Uterus (tissue), 4 donors: ENCODE measurements around the gene ITSN1. TPM values are rescaled to one million over a fixed set of nuclear protein-coding genes. Genes with fewer than 3 reads are reported as not detected.

Experiments used
- DNase-seq, 2 donors: peaks; one replicate each; pipeline ENCODE4 v3.0.0-alpha.2; 2019 to 2020
- H3K27ac ChIP-seq, 2 donors: fragments of 200-600 bp; sonication (generic); 1 replicate in 1 of 2; 2 replicates in 1 of 2; pipeline ENCODE4 v1.5.1; 2016 to 2018
- H3K27me3 ChIP-seq, 2 donors: fragments of 200-600 bp; sonication (generic); one replicate each; pipeline ENCODE4 v1.5.1; 2018 to 2019; ENCODE audit warnings: control low read depth in 1 of 2
- H3K36me3 ChIP-seq, 2 donors: fragments of 200-600 bp; sonication (generic); one replicate each; pipeline ENCODE4 v1.5.1; 2019; ENCODE audit warnings: control low read depth in 1 of 2
- H3K4me1 ChIP-seq, 2 donors: fragments of 200-600 bp; sonication (generic); one replicate each; pipeline ENCODE4 v1.5.1; 2018 to 2019; ENCODE audit warnings: control low read depth in 1 of 2
- H3K4me3 ChIP-seq, 2 donors: fragments of 200-600 bp; sonication (generic); 1 replicate in 1 of 2; 2 replicates in 1 of 2; pipeline ENCODE4 v1.5.1; 2018 to 2019; ENCODE audit warnings: mild to moderate bottlenecking in 1 of 2
- H3K9me3 ChIP-seq, 2 donors: fragments of 200-600 bp; sonication (generic); one replicate each; pipeline ENCODE4 v1.5.1; 2019; ENCODE audit warnings: control low read depth in 1 of 2
- POLR2A ChIP-seq, 2 donors: fragments of 450-650 bp; IDR thresholded peaks; one replicate each; pipeline ENCODE4 v1.6.1; 2016; ENCODE audit warnings: antibody characterized with exemption in 2 of 2, mild to moderate bottlenecking in 1 of 2, moderate library complexity in 1 of 2
- intact Hi-C: fragments of 100-400 bp; cut with DNase I; formaldehyde crosslinking; loops from one replicate; pipeline ENCODE4 v1.15.1; 2023; ENCODE audit warnings: low total_unique reads
- total RNA-seq, 4 donors: library from RNA; depleted of rRNA in 3 of 4; stranded (reverse); fragments of >200 nt in 3 of 4; gene quantifications; one replicate each; pipeline versions ENCODE4 v1.1.0 to v1.2.4, GENCODE V29; 2014 to 2023
- TF ChIP-seq, protein P1 (sequence below), 4 experiments: fragments of 200-600 bp in 2 of 4; fragments of 450-650 bp in 2 of 4; sonication (generic) in 2 of 4; IDR thresholded peaks; one replicate each; pipeline ENCODE4 v1.5.1; 2016 to 2019; ENCODE audit warnings: antibody characterized with exemption in 4 of 4, mild to moderate bottlenecking in 2 of 4, moderate library complexity in 1 of 4
- donor health status: DM: yes; HTN: yes; CAD: no.

ITSN1 gene
- total RNA-seq, 4 donors from 2014 or later: 21.8 to 77.4 (median 48.1) TPM

DNA sequence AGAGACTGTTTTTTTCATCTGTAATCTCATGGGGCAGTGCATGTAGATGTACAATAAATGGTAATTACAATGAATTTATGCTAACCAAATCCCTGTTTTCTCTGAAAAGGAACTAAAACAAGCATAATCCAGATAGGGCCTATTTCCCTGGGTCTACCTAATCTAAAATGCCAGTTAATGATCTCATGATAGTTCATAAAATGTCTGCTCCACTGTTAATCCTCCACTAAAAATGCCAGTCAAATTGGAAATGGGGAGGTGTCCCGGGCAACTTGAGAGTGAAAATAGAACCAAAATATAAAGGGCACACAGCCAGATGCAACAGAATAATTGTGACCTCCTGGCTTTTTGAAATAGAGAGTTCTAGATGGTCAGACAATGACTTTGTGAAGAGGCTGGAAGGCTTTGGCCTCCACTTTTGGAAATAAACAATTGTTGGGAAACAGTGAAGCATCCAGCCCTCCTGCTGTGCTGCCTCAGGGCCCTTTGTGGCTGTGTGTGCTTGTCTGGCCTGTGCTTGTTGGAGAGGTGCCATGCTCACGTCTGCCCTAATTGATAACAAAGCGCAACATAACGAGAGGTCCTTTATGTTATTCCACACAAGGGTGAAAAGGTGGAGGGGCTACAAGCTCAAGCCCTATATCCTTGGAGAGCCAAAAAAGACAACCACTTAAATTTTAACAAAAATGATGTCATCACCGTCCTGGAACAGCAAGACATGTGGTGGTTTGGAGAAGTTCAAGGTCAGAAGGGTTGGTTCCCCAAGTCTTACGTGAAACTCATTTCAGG is 175.6 kb downstream of the ITSN1 start:
- no peaks in the 10 kb centered on the region for H3K27me3 ChIP-seq
- TF ChIP-seq, protein P1, sequence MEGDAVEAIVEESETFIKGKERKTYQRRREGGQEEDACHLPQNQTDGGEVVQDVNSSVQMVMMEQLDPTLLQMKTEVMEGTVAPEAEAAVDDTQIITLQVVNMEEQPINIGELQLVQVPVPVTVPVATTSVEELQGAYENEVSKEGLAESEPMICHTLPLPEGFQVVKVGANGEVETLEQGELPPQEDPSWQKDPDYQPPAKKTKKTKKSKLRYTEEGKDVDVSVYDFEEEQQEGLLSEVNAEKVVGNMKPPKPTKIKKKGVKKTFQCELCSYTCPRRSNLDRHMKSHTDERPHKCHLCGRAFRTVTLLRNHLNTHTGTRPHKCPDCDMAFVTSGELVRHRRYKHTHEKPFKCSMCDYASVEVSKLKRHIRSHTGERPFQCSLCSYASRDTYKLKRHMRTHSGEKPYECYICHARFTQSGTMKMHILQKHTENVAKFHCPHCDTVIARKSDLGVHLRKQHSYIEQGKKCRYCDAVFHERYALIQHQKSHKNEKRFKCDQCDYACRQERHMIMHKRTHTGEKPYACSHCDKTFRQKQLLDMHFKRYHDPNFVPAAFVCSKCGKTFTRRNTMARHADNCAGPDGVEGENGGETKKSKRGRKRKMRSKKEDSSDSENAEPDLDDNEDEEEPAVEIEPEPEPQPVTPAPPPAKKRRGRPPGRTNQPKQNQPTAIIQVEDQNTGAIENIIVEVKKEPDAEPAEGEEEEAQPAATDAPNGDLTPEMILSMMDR (IDR thresholded peaks at IDR 0.05): no peak
- TF ChIP-seq POLR2A (IDR thresholded peaks at IDR 0.05): no peak
- H3K27ac ChIP-seq: no peak overlapping the region
- no peaks in the 10 kb centered on the region for H3K36me3 ChIP-seq
- H3K4me3 ChIP-seq: no peak overlapping the region
- intact Hi-C loops: no loop called here
- H3K9me3 ChIP-seq: no peaks in the 10 kb centered on the region
- no peaks in the 10 kb centered on the region for H3K4me1 ChIP-seq
- no peak for DNase-seq

DNA sequence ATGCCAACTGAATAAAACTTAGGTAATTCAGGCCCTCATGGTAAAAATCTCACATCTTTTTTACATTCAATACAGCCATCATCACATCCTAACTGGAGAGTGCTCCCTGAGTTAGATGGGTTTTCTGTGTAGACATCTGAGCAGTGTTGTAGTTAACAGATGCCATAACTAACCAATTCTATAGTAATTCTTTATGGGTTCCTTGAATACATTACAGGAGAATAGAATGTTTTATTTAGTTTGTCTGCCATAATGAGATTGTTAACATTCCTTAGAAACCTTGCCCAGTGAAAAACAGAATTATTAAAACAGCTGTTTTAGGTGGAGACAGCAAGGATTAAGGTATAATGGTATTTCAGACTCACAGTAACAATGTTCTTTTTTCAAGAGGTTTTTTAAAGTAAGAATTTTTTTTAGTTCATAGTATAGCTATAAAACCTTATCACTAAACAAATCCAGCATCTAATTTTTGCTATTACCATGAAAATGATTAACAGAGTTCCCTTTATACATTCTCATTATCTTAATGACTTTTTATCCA is 178.0 kb downstream of the ITSN1 start:
- TF ChIP-seq, protein P1 (IDR thresholded peaks at IDR 0.05): no peak
- no peak for TF ChIP-seq POLR2A (IDR thresholded peaks at IDR 0.05)
- no peak for DNase-seq
- Histone ChIP-seq H3K4me1 (no peaks in the 10 kb centered on the region), H3K36me3 (no peaks in the 10 kb centered on the region), H3K27ac (no peak overlapping the region), H3K4me3 (no peak overlapping the region), H3K27me3 (no peaks in the 10 kb centered on the region), H3K9me3 (no peaks in the 10 kb centered on the region)
- intact Hi-C loops: no loop called here

DNA sequence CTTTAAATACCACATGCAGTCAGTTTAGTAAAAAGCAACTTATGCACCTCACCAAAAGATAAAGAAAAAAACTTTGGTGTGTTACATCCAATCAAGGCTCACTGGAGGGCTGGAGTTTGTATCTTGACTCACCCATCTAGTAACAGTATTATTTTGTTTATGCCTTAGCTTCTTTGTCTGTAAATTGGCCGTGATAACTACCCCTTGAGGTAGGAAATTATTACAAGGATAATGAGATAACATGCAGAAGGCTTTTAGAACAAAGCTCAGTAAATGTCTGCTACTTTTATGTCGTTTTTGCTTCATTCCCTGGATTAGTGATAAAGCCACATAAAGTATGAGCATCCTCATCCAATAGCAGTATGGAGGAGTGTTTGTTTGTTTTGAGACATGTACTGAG is 178.5 kb downstream of the ITSN1 start:
- no peaks in the 10 kb centered on the region for H3K27me3 ChIP-seq
- no peaks in the 10 kb centered on the region for H3K4me1 ChIP-seq
- no peak overlapping the region for H3K4me3 ChIP-seq
- no peak for DNase-seq
- TF ChIP-seq, protein P1 (IDR thresholded peaks at IDR 0.05): no peak
- no peak for TF ChIP-seq POLR2A (IDR thresholded peaks at IDR 0.05)
- intact Hi-C loops: no loop called here
- no peaks in the 10 kb centered on the region for H3K9me3 ChIP-seq
- H3K27ac ChIP-seq: peak overlapping the region in 1 of 2 donors; percentile 24
- H3K36me3 ChIP-seq: no peaks in the 10 kb centered on the region

DNA sequence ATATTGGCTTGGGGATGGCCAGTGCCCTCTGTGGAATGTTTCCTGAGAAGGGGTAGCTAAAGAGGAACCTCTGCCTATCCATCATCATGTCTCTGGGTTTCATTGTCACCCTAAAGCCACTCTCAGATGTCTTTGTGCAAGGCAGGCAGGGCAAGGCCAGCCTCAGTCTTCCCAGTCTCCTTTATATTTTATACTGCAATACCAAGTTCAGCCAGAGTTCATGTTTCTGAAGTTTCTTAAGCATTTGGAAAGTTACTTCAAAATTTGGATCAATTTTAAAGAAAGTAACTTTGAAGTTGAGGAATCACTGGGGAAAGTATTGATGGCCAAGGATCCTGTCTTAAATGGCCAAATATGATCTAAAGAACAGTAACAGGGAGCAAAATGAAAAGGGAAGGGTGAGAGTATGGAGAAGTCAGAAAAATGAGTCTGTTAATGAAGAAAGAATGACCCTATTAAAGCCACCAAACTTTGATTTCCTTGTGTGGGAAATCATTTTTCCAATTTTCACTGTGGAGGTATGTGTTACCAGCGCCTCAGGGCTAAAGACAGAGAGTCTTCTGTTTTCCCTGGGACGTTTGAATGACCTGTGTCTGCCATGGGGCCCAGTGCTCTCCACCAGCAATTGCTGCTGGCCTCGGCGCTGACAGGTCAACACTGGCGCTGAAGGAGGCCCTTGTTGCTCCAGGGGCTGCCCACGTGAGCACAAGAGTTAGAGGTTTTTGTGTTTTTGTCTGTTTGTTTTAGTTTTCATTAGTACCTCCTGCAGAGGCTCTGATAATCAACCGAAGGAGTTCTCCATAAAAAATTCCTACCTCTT is 179.4 kb downstream of the ITSN1 start:
- H3K4me1 ChIP-seq: peaks cover 0 to 4% of the 10 kb centered on the region in 2 donors
- peak overlapping the region in 1 of 2 donors; percentile 24 for H3K27ac ChIP-seq
- no peaks in the 10 kb centered on the region for H3K27me3 ChIP-seq
- no peak for DNase-seq
- H3K9me3 ChIP-seq: no peaks in the 10 kb centered on the region
- no peak for TF ChIP-seq POLR2A (IDR thresholded peaks at IDR 0.05)
- TF ChIP-seq, protein P1 (IDR thresholded peaks at IDR 0.05): no peak
- H3K4me3 ChIP-seq: no peak overlapping the region
- no peaks in the 10 kb centered on the region for H3K36me3 ChIP-seq
- intact Hi-C loops: no loop called here
